Activated CD4-positive, alpha-beta memory T cell treated with anti-CD3 and anti-CD28 coated beads for 36 hours (primary cell): ENCODE data around the gene GDI1. TPM values are rescaled to one million over a fixed set of nuclear protein-coding genes. Genes with fewer than 3 reads are reported as not detected.
"Not testable (repeated sequence)": the region's sequence is repeated elsewhere in the genome, so short reads cannot be mapped to it uniquely, and the experiment has no call there.

Experiments used
- CTCF ChIA-PET: fragments of 350-600 bp; sonication (Branson Sonifier 250); formaldehyde crosslinking; loops from one replicate; lab custom pipeline; 2021; ENCODE audit warnings: antibody characterized with exemption, inconsistent platforms; lab: Charles Lee
- POLR2A ChIA-PET: fragments of 350-600 bp; sonication (Branson Sonifier 250); formaldehyde crosslinking; loops from one replicate; lab custom pipeline; 2021; ENCODE audit warnings: antibody characterized with exemption; lab: Charles Lee
- DNase-seq: peaks from one replicate; pipeline ENCODE4 v3.0.0-alpha.2; 2020
- H3K27ac Mint-ChIP-seq: one replicate; pipeline ENCODE4 v1.8.0; 2021; ENCODE audit warnings: mixed read lengths
- H3K27me3 Mint-ChIP-seq: one replicate; pipeline ENCODE4 v1.8.0; 2021; ENCODE audit warnings: mixed read lengths
- H3K36me3 Mint-ChIP-seq: one replicate; pipeline ENCODE4 v1.8.0; 2021; ENCODE audit warnings: mixed read lengths
- H3K4me1 Mint-ChIP-seq: one replicate; pipeline ENCODE4 v1.8.0; 2021; ENCODE audit warnings: low read depth, mixed read lengths
- H3K4me3 Mint-ChIP-seq: one replicate; pipeline ENCODE4 v1.8.0; 2021; ENCODE audit warnings: mild to moderate bottlenecking, mixed read lengths
- H3K9me3 Mint-ChIP-seq: one replicate; pipeline ENCODE4 v1.8.0; 2021; ENCODE audit warnings: mixed read lengths
- intact Hi-C: fragments of 100-400 bp; cut with micrococcal nuclease; formaldehyde crosslinking; loops from one replicate; pipeline ENCODE4 v1.15.1; 2023
- total RNA-seq, 2 experiments: library from RNA; stranded (reverse); gene quantifications; one replicate each; pipeline ENCODE4 v1.2.3, GENCODE V29; 2021

GDI1 gene
- total RNA-seq, 2 experiments from 2014 or later: 119 to 121 TPM

- H3K4me1 Mint-ChIP-seq: peaks cover 7% of the 10 kb centered on the region
- intact Hi-C loops: loop anchor here (5.0 kb wide), 2 partner anchors 38 to 472 kb away; partner anchors contain the start of genes ARHGAP4 and GDI1
- peaks cover 34% of the 10 kb centered on the region for H3K36me3 Mint-ChIP-seq
- CTCF ChIA-PET: interaction anchor here (1.3 to 3.6 kb wide), 3 partner anchors 13 to 78 kb away, joined by 3 to 17 read pairs (median 8); partner anchors contain the start of gene FLNA
- H3K9me3 Mint-ChIP-seq: no peaks in the 10 kb centered on the region
- no peaks in the 10 kb centered on the region for H3K27me3 Mint-ChIP-seq
- peak; percentile 58 for DNase-seq
- POLR2A ChIA-PET: interaction anchor here (0.8 to 6.2 kb wide), 7 partner anchors 9 to 433 kb away, joined by 3 to 35 read pairs (median 4); partner anchors contain the start of genes SLC10A3 and TAFAZZIN
- peak overlapping the region; percentile 91 for H3K4me3 Mint-ChIP-seq
- H3K27ac Mint-ChIP-seq: peak overlapping the region; percentile 100
Observed at GRCh38 chrX:154399527-154400368, 37.2 kb upstream of the GDI1 start.

GRCh38 chrX:154400369-154400817 is 36.6 kb upstream of the GDI1 start:
- Mint-ChIP-seq H3K4me3 (peak overlapping the region; percentile 91), H3K36me3 (peaks cover 34% of the 10 kb centered on the region), H3K27ac (peak overlapping the region; percentile 100)
- ChIA-PET CTCF (interaction anchor here (2.8 to 3.6 kb wide), 2 partner anchors 12 to 27 kb away, joined by 8 to 17 read pairs; partner anchors contain the start of gene FLNA), POLR2A (interaction anchor here (2.0 to 6.2 kb wide), 3 partner anchors 11 to 89 kb away, joined by 8 to 35 read pairs (median 11); partner anchors contain the start of genes SLC10A3 and TAFAZZIN)
- DNase-seq, H3K4me1 Mint-ChIP-seq, H3K9me3 Mint-ChIP-seq, intact Hi-C loops, H3K27me3 Mint-ChIP-seq: not testable (repeated sequence)

DNA sequence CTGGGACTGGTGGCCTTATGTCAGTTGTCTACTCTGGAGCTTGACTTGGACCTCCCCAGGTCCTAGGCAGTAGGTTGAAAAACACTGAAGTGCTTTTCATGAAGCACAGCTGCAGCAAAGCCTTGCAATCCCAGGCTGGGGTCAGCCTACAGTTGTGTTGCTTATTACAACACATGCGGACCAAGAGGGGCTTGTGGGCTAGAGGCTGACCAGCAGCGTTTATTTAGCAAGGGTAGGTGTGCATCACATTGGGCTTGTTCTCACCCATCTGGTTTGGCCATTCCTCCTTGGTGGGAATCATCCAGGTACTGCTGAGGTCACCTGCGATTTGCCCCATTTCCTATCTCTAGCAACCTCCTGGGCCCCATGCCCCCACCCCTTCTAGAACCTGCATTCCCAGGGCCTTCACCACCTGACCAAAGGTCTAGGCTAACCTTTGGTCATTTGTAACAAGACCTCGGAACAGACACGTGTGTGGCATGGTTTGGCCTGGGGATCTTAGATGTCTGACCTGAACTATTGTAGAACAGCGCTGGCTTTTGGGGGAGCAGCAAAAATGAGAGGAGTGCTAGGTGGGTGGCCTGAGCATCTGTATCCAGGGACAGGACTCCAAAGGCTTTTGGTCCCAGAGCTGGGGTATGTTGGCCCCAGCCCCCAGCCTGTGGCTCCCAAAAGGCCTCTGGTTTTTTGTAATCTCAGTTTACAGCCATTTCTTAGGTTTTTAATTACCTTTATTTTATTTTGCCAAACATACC is 35.7 kb upstream of the GDI1 start:
- Mint-ChIP-seq H3K4me1 (peaks cover 7% of the 10 kb centered on the region), H3K4me3 (peak overlapping the region; percentile 91), H3K36me3 (peaks cover 34% of the 10 kb centered on the region), H3K9me3 (no peaks in the 10 kb centered on the region), H3K27ac (peak overlapping the region; percentile 100), H3K27me3 (no peaks in the 10 kb centered on the region)
- CTCF ChIA-PET: interaction anchor here (0.6 kb wide), 1 partner anchor 138 kb away, joined by 3 read pairs; no protein-coding TSS in a partner anchor
- intact Hi-C loops: no loop called here
- POLR2A ChIA-PET: interaction anchor here (1.1 to 6.2 kb wide), 3 partner anchors 10 to 89 kb away, joined by 3 to 35 read pairs (median 8); partner anchors contain the start of genes SLC10A3 and TAFAZZIN
- DNase-seq: no peak

DNA sequence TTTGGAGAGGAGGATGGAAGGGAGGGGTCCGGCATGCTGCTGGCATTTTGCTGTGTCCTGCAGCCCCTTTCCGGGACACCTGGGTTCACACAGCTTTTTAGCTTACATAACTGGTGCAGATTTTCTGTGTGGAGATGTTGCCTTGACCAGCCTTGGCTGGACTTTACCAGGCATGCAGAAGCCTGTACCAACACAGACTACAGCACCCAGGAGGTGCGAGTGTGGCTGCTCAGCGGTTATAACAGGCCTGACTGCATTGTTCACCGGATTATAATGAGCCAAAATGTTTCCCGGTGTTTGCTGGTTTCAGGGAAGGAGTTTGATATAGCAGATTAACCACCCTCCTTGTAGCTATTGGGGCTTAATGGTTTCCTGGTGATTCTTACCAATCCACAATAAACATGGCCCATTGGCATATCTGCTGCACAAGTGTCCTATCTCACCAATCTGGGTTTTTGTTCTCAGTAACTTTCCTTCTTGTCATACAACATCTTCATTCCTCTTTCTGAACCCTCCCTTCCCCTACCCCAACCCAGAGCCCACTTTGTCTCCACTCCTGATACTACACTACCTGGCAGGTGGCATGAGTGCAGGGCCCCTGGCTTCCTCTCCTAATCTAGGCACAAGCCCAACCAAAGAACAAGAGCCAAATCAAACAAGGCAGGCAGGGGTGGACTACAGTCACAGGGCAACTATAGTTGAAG is 34.9 kb upstream of the GDI1 start:
- Mint-ChIP-seq H3K36me3 (peaks cover 34% of the 10 kb centered on the region), H3K27me3 (no peaks in the 10 kb centered on the region), H3K4me3 (no peak overlapping the region), H3K9me3 (no peaks in the 10 kb centered on the region), H3K27ac (peak overlapping the region; percentile 15), H3K4me1 (peaks cover 7% of the 10 kb centered on the region)
- ChIA-PET CTCF (no interaction called here), POLR2A (interaction anchor here (1.1 to 6.2 kb wide), 2 partner anchors 10 to 27 kb away, joined by 3 to 35 read pairs; partner anchors contain the start of gene TAFAZZIN)
- DNase-seq: no peak
- intact Hi-C loops: no loop called here

DNA sequence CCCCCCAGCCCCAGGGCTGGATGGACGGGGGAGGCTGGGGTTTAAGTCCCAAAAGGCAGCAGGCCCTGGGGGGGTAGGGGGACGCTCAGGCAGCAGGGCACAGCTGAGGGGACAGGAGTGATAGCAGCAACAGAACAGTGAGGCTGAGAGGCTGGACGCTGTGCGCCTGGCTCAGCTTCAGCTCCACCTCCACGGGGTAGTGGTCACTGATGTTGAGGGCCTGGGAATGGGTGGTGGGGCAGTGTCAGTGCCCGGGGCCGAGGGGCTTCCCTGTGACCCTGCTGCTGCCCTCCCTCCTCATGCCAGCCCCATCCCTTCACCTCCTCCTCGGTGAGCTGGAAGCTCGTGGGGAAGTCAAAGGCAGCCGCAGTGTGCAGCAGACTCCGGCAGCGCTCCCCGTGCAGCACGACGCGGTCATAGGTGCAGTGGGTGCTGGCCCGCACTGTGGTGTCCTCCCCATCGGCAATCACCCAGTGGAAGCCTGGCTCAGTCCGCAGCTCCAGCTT is 34.3 kb upstream of the GDI1 start:
- no peaks in the 10 kb centered on the region for H3K9me3 Mint-ChIP-seq
- intact Hi-C loops: no loop called here
- POLR2A ChIA-PET: interaction anchor here (6.2 kb wide), 1 partner anchor 9 kb away, joined by 35 read pairs; the partner anchor contains the start of gene TAFAZZIN
- peaks cover 34% of the 10 kb centered on the region for H3K36me3 Mint-ChIP-seq
- H3K27me3 Mint-ChIP-seq: no peaks in the 10 kb centered on the region
- DNase-seq: no peak
- H3K4me1 Mint-ChIP-seq: peaks cover 7% of the 10 kb centered on the region
- no peak overlapping the region for H3K4me3 Mint-ChIP-seq
- CTCF ChIA-PET: no interaction called here
- H3K27ac Mint-ChIP-seq: no peak overlapping the region

DNA sequence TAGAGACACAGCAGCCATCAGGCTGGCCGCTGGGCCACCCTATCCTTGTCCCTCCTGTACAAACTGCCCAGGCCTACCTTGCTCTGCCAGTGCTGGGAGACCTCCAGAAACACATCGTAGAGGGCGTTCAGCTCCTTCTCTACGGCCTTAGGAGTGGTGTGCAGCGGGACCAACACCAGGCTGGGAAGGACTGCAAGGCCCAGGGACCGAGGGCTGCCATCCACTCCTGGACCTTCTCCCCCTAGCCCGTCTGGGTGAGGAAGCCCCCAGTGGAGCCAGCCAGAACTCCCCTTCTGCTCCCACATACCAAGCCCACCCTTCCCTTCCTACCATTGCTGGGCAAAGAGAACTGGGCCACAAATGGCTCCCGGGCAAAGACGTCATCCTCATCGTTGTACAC is 33.8 kb upstream of the GDI1 start:
- DNase-seq: no peak
- peaks cover 7% of the 10 kb centered on the region for H3K4me1 Mint-ChIP-seq
- no peaks in the 10 kb centered on the region for H3K9me3 Mint-ChIP-seq
- ChIA-PET POLR2A (interaction anchor here (6.2 kb wide), 1 partner anchor 8 kb away, joined by 35 read pairs; the partner anchor contains the start of gene TAFAZZIN), CTCF (no interaction called here)
- intact Hi-C loops: no loop called here
- H3K36me3 Mint-ChIP-seq: peaks cover 31% of the 10 kb centered on the region
- no peaks in the 10 kb centered on the region for H3K27me3 Mint-ChIP-seq
- no peak overlapping the region for H3K4me3 Mint-ChIP-seq
- H3K27ac Mint-ChIP-seq: no peak overlapping the region

GRCh38 chrX:154403858-154404257 is 33.1 kb upstream of the GDI1 start:
- POLR2A ChIA-PET: no interaction called here

DNA sequence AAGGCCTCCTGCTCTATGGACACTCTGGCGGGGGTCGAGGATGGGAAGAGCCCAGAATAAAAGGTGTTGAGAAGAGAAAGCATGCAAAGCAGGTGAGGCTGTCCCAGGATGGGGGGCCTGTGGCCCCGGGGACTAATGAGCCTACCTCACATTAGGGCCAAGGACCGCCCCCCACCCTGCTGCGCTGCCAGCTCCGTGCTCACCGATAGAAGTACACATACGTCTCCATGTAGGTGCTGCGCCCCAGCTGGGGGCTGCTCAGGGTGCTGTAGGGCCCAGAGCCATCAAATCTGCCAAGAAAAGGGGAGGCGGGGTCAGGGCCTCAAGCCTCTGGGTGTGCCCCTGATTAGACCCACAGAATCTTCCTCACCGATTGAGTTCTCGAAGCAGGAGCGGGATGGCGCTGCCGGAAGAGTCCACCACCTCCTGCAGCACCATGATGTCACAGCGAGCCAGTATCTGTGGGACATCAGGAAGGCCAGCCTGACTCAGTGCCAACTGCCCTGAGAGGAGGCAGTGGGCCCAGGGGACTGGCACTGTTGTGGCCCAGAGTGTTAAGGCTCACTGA is 32.2 kb upstream of the GDI1 start:
- ChIA-PET CTCF (no interaction called here), POLR2A (no interaction called here)
- Mint-ChIP-seq H3K27ac (no peak overlapping the region), H3K4me3 (no peak overlapping the region), H3K36me3 (peaks cover 17% of the 10 kb centered on the region), H3K4me1 (peaks cover 13% of the 10 kb centered on the region), H3K9me3 (no peaks in the 10 kb centered on the region), H3K27me3 (no peaks in the 10 kb centered on the region)
- intact Hi-C loops: no loop called here
- DNase-seq: no peak

More at GRCh38 chrX:154403858-154404257, 33.1 kb upstream of the GDI1 start:
- CTCF ChIA-PET: no interaction called here
- no peaks in the 10 kb centered on the region for H3K27me3 Mint-ChIP-seq
- intact Hi-C loops: no loop called here
- H3K4me3 Mint-ChIP-seq: no peak overlapping the region
- no peak overlapping the region for H3K27ac Mint-ChIP-seq
- peaks cover 11% of the 10 kb centered on the region for H3K4me1 Mint-ChIP-seq
- DNase-seq: no peak
- no peaks in the 10 kb centered on the region for H3K9me3 Mint-ChIP-seq
- H3K36me3 Mint-ChIP-seq: peaks cover 24% of the 10 kb centered on the region

- no peak overlapping the region for H3K27ac Mint-ChIP-seq
Observed at GRCh38 chrX:154408659-154409221, 28.2 kb upstream of the GDI1 start.

GRCh38 chrX:154409222-154409871 is 27.6 kb upstream of the GDI1 start, which contains the start of gene DNASE1L1:
DNASE1L1 (minus strand) TSS chrX:154409254; CDS start chrX:154405568, 3,686 bp downstream.
- Mint-ChIP-seq H3K27me3 (no peaks in the 10 kb centered on the region), H3K36me3 (peaks cover 6% of the 10 kb centered on the region), H3K4me3 (peak within 1 kb of the TSS; percentile 52), H3K27ac (no peak within 1 kb of the TSS), H3K4me1 (peaks cover 16% of the 10 kb centered on the region), H3K9me3 (no peaks in the 10 kb centered on the region)
- ChIA-PET POLR2A (no interaction called here), CTCF (interaction anchor here (2.0 kb wide), 1 partner anchor 11 kb away, joined by 5 read pairs; the partner anchor contains the start of gene RPL10)
- peak; percentile 36 for DNase-seq
- intact Hi-C loops: no loop called here

More at GRCh38 chrX:154408659-154409221, 28.2 kb upstream of the GDI1 start:
- POLR2A ChIA-PET: interaction anchor here (1.2 kb wide), 1 partner anchor 10 kb away, joined by 4 read pairs; no protein-coding TSS in a partner anchor
- peaks cover 16% of the 10 kb centered on the region for H3K4me1 Mint-ChIP-seq
- no peak for DNase-seq
- intact Hi-C loops: no loop called here
- CTCF ChIA-PET: no interaction called here
- no peaks in the 10 kb centered on the region for H3K9me3 Mint-ChIP-seq
- peak overlapping the region; percentile 52 for H3K4me3 Mint-ChIP-seq
- H3K36me3 Mint-ChIP-seq: peaks cover 6% of the 10 kb centered on the region
- H3K27me3 Mint-ChIP-seq: no peaks in the 10 kb centered on the region
